CD4-positive, alpha-beta T cell treated with Interleukin-1 beta for 1 hour (primary cell): Measurements from ENCODE around the gene ITPR3.
A peak's percentile ranks its signal among the peaks of the same experiment; 100 is the strongest.

ENCODE experiments used
- DNase-seq, 2 donors: peaks; one replicate each; pipeline ENCODE4 v3.0.0-alpha.2; 2020 to 2022

Gene ITPR3

GRCh38 chr6:33740794-33741193, 119.7 kb downstream of the ITPR3 start:
- no peak for DNase-seq

- no peak for DNase-seq
Observed at GRCh38 chr6:33742092-33742491, 121.0 kb downstream of the ITPR3 start.

GRCh38 chr6:33742837-33743236, 121.7 kb downstream of the ITPR3 start:
- DNase-seq, result no peak

GRCh38 chr6:33744001-33744848, 123.1 kb downstream of the ITPR3 start:
- peak; percentile 66 to 72 for DNase-seq

GRCh38 chr6:33744895-33745546, 123.9 kb downstream of the ITPR3 start:
- no peak for DNase-seq

- no peak for DNase-seq
Observed at GRCh38 chr6:33745548-33745947, 124.4 kb downstream of the ITPR3 start.
